Fibroblast of villous mesenchyme (primary cell): ENCODE measurements around the gene KMT2E. TPM values are rescaled to one million over a fixed set of nuclear protein-coding genes. Genes with fewer than 3 reads are reported as not detected.
A peak's percentile ranks its signal among the peaks of the same experiment; 100 is the strongest.

Experiments
- DNase-seq: peaks from one replicate; pipeline ENCODE4 v3.0.0-alpha.2; 2010; ENCODE audit warnings: low read depth
- H3K4me3 ChIP-seq: 2 replicates; pipeline ENCODE4 v1.5.1; 2011; ENCODE audit warnings: low read depth, mild to moderate bottlenecking, low read length
- CTCF ChIP-seq: IDR thresholded peaks from 2 replicates; pipeline ENCODE4 v1.5.1; 2012; ENCODE audit warnings: low read depth, mild to moderate bottlenecking, low read length; ENCODE audit not compliant: insufficient read depth
- total RNA-seq: library from RNA; depleted of rRNA; stranded (reverse); fragments of >200 nt; gene quantifications from 2 replicates; pipeline ENCODE4 v1.2.3, GENCODE V29; 2012

Gene KMT2E
- total RNA-seq, 1 donor = 110 TPM

DNA sequence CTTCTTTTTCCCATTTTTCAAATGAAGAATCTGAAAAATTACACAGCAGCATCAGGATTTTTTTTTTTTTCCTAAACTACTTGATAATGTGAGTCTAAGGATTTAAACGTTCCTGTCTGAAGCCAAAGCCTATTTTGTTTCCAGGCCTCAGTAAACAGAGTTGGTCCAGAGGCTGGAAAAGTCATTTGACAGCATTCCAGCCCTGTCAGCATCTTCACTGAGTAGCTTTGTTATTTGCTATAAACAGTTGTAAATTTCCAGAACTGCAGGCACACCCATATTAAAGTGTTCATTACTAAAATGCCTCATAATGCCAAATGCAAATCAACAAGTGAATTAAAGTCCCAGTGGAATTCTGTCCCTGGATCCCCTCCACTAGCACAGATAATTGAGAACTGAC is 35.5 kb upstream of the KMT2E start:
- H3K4me3 ChIP-seq = no peak overlapping the region
- DNase-seq = peak; percentile 56
- no peak for TF ChIP-seq CTCF

DNA sequence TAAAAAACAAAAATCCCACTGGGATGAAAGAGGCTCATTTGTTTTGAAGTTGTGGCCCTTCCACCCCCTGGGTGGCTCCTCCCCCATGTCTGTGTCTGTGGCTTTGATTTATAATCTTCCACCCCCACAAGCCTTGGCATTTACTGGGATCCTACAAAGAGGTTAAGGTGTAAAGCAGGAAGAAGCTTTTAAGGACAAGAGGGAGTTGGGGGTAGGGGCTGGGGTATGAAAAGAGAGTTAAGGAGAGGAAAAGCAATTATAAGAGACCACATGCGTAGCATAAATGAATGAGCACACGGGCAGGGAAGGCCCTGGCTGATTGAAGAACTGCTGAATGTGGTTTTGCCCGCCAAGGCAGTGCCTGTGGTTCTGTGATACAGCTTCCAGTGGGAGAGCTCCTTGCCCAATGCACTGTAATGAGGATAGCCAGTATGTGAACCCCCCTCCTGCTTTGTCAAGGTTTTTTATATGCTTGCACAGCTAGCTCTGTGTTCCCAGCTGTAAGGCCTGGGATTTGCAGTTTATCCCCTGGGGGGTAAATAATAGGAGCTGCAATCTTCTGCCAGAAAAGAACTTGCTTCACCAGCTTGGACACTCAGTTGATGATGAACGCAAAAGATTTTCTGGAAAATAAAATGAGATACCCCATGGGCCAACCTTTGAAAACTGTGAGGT is 34.7 kb upstream of the KMT2E start:
- peak; percentile 78 for DNase-seq
- TF ChIP-seq CTCF = no peak
- no peak overlapping the region for H3K4me3 ChIP-seq

DNA sequence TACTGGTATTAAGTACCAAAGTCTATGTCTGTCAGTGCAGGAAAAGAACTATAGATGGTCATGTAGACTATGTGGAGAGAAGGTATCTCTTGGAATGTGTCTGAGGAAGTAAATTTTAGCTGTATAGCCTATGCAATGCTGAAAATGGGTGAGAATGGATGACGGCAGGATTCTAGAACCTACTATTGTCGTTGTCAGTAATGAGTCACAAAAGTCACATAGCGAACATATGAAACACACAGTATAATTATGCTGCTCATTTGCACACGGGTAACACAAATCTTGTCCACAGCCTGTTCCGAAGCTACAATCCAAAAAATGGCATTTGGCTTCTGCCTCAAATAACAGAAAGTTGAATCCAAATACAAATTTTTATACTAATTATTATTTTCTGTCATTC is 33.6 kb upstream of the KMT2E start:
- no peak for TF ChIP-seq CTCF
- H3K4me3 ChIP-seq = no peak overlapping the region
- no peak for DNase-seq

DNA sequence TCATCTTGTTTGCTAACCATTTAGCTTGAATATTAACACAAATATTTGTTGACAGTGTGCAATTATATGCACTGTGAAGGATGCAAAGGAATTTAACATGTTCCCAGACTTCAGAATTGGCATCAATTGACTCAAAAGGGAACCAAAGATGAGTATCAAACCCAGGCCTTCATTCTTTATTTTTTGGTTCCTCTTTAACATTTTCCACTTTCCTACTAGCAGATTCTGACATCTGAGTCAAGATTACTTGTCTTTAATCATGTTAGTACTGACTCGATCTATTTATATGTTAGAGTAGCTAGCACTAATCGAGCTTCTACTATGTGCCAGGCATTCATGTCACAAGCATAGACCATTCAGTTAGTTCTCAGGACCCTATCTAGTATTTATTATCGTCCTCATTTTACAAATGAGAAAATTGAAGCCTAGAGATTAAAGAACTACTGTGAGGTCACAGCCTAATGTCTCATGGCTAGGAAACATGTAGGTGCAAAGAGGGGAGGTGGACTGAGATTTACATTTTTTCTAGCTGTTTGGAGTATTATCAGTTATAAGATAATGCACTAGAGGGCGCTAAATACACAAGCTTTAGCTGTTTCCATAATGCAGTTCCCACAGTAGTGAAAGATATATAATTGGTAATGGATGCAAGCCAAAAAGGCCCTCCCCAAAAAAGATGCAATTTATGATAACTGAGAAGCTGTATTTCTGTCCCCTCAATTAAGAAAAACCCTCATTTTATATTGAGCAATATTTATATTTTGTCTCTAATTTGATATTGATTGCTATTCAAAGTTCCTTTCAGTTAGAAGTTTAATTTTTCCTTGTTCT is 32.9 kb upstream of the KMT2E start:
- H3K4me3 ChIP-seq = no peak overlapping the region
- peak; percentile 62 for TF ChIP-seq CTCF
- DNase-seq = peak; percentile 65

- TF ChIP-seq CTCF = no peak
- no peak for DNase-seq
- no peak overlapping the region for H3K4me3 ChIP-seq
Observed at GRCh38 chr7:104981672-104982037, 32.4 kb upstream of the KMT2E start.

- H3K4me3 ChIP-seq = peak overlapping the region; percentile 67
- TF ChIP-seq CTCF = no peak
- peak; percentile 94 for DNase-seq
Observed at GRCh38 chr7:104982308-104983075, 31.5 kb upstream of the KMT2E start.
